Brain microvascular endothelial cell (primary cell): ENCODE measurements around the gene CACNA1H.

Source experiments
- DNase-seq: peaks from one replicate; pipeline ENCODE4 v3.0.0-alpha.2; 2020
- H3K27ac ChIP-seq: fragments of 250-450 bp; sonication (Bioruptor Pico); 2 replicates; pipeline ENCODE4 v1.5.1; 2020; ENCODE audit warnings: mild to moderate bottlenecking, moderate library complexity
- H3K27me3 ChIP-seq: fragments of 250-450 bp; sonication (Bioruptor Pico); replicated peaks from 2 replicates; pipeline ENCODE4 v1.5.1; 2020; ENCODE audit warnings: mild to moderate bottlenecking
- H3K36me3 ChIP-seq: fragments of 250-450 bp; sonication (Bioruptor Pico); replicated peaks from 2 replicates; pipeline ENCODE4 v1.5.1; 2020; ENCODE audit warnings: mild to moderate bottlenecking
- H3K4me3 ChIP-seq: 2 replicates; pipeline ENCODE4 v1.5.1; 2011; ENCODE audit warnings: low read depth, mild to moderate bottlenecking, control low read depth, low read length, moderate library complexity
- CTCF ChIP-seq: IDR thresholded peaks from 2 replicates; pipeline ENCODE4 v1.5.1; 2011; ENCODE audit warnings: low read depth, mild to moderate bottlenecking, moderate library complexity, low read length, control low read depth, inconsistent platforms; ENCODE audit errors: missing control alignments
- in situ Hi-C: cut with HindIII; loops from 2 replicates; pipeline ENCODE4 v1.10.0; 2017; ENCODE audit warnings: low sequenced_read_pairs, low pct_ligation_motif_present

The CACNA1H gene

DNA sequence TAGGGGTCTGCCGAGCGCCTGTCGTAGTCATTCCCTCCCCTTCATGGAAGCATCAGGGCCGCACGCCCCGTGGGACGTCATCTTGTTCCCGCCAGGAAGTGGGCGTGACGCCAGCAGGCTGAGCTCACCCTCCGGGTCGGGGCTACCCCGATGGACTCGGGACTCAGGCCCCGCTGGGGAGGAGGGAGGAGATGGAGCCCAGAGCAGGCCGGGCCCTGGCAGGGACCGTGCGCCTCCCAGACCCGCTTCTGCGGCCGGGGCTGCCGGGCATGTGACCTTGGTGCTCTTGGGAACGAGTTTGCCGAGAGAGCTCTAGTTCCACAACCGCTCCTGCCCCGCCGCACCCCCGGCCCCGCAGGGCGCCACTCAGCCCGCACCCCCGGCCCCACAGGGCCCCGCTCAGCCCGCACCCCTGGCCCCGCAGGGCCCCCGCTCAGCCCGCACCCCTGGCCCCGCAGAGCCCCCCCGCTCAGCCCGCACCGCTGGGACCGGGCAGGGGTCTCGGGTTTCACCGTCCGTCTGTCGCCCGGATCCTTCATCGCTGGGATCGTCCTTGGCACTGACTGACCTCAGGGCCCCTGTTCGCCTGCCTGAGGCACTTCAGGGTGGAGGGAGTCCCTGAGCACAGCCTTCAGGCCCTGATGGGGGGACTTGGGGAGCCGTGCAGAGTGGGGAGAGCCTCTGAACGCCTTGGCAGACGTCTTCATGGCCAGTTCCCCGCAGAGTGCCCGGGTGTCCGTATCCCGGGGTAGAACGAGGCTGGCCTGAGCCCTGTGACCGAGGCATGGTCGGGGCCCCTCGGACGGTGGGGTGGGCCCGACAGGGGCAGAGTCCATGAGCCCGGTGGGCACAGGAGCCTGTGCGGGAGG is 5.8 kb downstream of the CACNA1H start:
- Histone ChIP-seq H3K36me3 (no peaks in the 10 kb centered on the region), H3K4me3 (no peak overlapping the region), H3K27ac (no peak overlapping the region), H3K27me3 (no peaks in the 10 kb centered on the region)
- TF ChIP-seq CTCF: no peak
- no peak for DNase-seq
- in situ Hi-C loops: no loop called here

GRCh38 chr16:1159325-1159972 is 6.5 kb downstream of the CACNA1H start:
- H3K4me3 ChIP-seq: no peak overlapping the region
- in situ Hi-C loops: no loop called here
- H3K27ac ChIP-seq: no peak overlapping the region
- H3K27me3 ChIP-seq: no peaks in the 10 kb centered on the region
- no peaks in the 10 kb centered on the region for H3K36me3 ChIP-seq
- no peak for TF ChIP-seq CTCF
- no peak for DNase-seq

- Histone ChIP-seq H3K4me3 (no peak overlapping the region), H3K27ac (no peak overlapping the region), H3K36me3 (no peaks in the 10 kb centered on the region), H3K27me3 (no peaks in the 10 kb centered on the region)
- DNase-seq: no peak
- in situ Hi-C loops: no loop called here
- no peak for TF ChIP-seq CTCF
These were observed 7.3 kb downstream of the CACNA1H start for GRCh38 chr16:1159973-1160772.

DNA sequence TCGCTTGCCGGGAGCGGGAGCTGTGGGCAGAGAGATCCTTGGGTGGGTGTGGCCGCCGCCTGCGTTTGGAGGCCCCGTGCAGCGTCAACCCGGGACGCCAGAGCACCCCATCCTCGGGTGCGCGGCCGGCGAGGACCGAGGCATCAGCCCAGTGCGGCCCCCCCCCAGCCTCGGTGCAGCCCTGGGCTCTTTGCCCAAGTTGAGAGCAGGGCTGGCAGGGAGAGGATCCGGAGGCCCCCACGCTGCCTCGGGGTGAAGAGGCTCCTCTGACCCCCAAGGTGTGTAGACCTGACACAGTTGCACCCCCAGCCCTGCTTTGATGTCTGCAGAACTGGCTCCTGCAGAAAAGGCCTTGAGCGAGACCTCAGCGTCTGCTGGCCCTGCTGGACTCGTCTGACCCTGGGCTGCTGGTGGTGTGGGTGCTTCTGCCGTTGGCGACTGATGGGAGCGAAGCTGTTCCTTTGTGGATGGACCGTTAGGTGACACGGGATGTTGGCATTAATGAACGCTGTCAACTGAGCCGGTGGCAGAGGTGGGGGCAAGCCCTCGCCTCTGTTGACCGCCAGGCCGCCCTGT is 8.0 kb downstream of the CACNA1H start:
- no peak for DNase-seq
- Histone ChIP-seq H3K4me3 (no peak overlapping the region), H3K36me3 (no peaks in the 10 kb centered on the region), H3K27ac (no peak overlapping the region), H3K27me3 (no peaks in the 10 kb centered on the region)
- TF ChIP-seq CTCF: no peak
- in situ Hi-C loops: no loop called here

- no peaks in the 10 kb centered on the region for H3K36me3 ChIP-seq
- H3K27me3 ChIP-seq: no peaks in the 10 kb centered on the region
These were observed 10.0 kb downstream of the CACNA1H start for GRCh38 chr16:1162701-1163566.

More at GRCh38 chr16:1162701-1163566, 10.0 kb downstream of the CACNA1H start:
- in situ Hi-C loops: no loop called here
- DNase-seq: no peak
- Histone ChIP-seq H3K4me3 (no peak overlapping the region), H3K27ac (no peak overlapping the region)
- TF ChIP-seq CTCF: no peak
